ENCODE data around the gene FAM47E. TPM values are rescaled to one million over a fixed set of nuclear protein-coding genes. Genes with fewer than 3 reads are reported as not detected.

FAM47E gene
- total RNA-seq, 3 donors from 2014 or later (not counting 1 experiment from before 2014, with no cell fraction given), result 0.21 to 0.85 TPM; not detected in 1

DNA sequence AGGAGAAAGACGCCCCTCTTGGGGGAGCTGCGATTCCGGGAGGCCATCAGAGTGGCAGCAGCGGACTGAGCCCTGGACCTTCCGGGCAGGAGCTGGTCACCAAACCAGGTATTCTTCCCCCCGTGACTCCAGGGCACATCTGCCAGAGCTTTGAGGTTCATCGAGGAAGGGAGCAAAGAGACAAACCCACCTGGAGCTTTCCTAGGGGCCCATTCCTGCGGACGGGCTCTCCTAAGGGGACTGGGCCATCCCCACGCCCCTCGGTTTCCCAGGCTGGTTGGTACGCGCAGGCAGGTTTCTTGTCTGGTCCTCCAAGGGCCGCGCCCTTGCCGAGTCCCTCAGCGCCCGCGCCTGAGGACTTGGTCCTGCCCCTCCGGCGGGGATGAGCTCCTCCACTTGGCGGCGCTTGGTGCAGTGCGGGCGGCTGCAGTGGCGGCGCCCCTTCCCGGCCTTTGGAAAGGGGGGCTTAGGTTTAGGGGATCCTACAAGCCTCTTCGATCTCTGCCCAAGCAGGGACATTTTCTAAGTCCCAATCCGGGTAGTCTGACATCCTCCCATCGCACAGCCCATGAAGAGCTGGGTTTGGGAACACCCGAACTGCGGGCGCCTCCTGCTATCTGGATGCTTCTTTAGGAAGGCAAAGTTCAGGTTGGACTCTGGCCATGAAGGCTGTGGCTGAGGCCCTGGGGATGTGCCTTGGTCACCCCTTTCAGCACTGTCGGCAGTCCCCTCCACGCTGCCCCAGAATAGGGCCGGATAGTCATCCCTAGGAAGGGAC is 55.5 kb downstream of the FAM47E start:
- Histone ChIP-seq H3K4me1 (ENCODE audit: control insufficient read depth, insufficient read depth, low read length) (peaks cover 32% of the 10 kb centered on the region), H3K27ac (ENCODE audit: low read length) (no peak overlapping the region), H3K4me3 (ENCODE audit: low read length) (peak overlapping the region; percentile 65), H3K27me3 (ENCODE audit: control insufficient read depth, insufficient read depth, low read length) (no peaks in the 10 kb centered on the region), H3K36me3 (ENCODE audit: control insufficient read depth, insufficient read depth, low read length) (no peaks in the 10 kb centered on the region), H3K9me3 (ENCODE audit: control insufficient read depth, insufficient read depth, low read length) (no peaks in the 10 kb centered on the region)
- peaks cover 8% of the 10 kb centered on the region for H3K36me3 Mint-ChIP-seq
- H3K9me3 Mint-ChIP-seq, result no peaks in the 10 kb centered on the region
- ATAC-seq (peak in 2 of 3 donors; percentile 24 to 44), DNase-seq (peak in 1 of 2 donors; percentile 41)
- WGBS (ENCODE audit: insufficient coverage), result 12% methylated on average over 37 of the region's 37 CpGs
- no peak for TF ChIP-seq CTCF (IDR thresholded peaks at IDR 0.05)
- peaks cover 0 to 13% of the 10 kb centered on the region in 2 donors for H3K27me3 Mint-ChIP-seq (ENCODE audit: low read depth in 2 of 2)
- intact Hi-C loops (cut with micrococcal nuclease), result no loop called here
- H3K4me1 Mint-ChIP-seq, result peaks cover 23 to 41% of the 10 kb centered on the region in 2 donors
- peak overlapping the region; percentile 80 for H3K4me3 Mint-ChIP-seq
- peak overlapping the region in 1 of 2 donors; percentile 63 for H3K27ac Mint-ChIP-seq

- Mint-ChIP-seq H3K9me3 (no peaks in the 10 kb centered on the region), H3K27me3 (ENCODE audit: low read depth in 2 of 2) (peaks cover 0 to 13% of the 10 kb centered on the region in 2 donors), H3K4me1 (peaks cover 23 to 38% of the 10 kb centered on the region in 2 donors), H3K27ac (no peak overlapping the region), H3K4me3 (peak overlapping the region; percentile 80), H3K36me3 (peaks cover 8% of the 10 kb centered on the region)
- 67% methylated on average over 4 of the region's 4 CpGs for WGBS (ENCODE audit: insufficient coverage)
- DNase-seq, result no peak
- no peak for TF ChIP-seq CTCF (IDR thresholded peaks at IDR 0.05)
- no peak overlapping the region for H3K4me3 ChIP-seq (ENCODE audit: low read length)
- H3K4me1 ChIP-seq (ENCODE audit: control insufficient read depth, insufficient read depth, low read length), result peaks cover 32% of the 10 kb centered on the region
- intact Hi-C loops (cut with micrococcal nuclease), result no loop called here
- no peaks in the 10 kb centered on the region for H3K9me3 ChIP-seq (ENCODE audit: control insufficient read depth, insufficient read depth, low read length)
- ATAC-seq, result no peak
- no peaks in the 10 kb centered on the region for H3K36me3 ChIP-seq (ENCODE audit: control insufficient read depth, insufficient read depth, low read length)
- H3K27ac ChIP-seq (ENCODE audit: low read length), result no peak overlapping the region
- H3K27me3 ChIP-seq (ENCODE audit: control insufficient read depth, insufficient read depth, low read length), result no peaks in the 10 kb centered on the region
These were observed 56.1 kb downstream of the FAM47E start for GRCh38 chr4:76307660-76308014.

DNA sequence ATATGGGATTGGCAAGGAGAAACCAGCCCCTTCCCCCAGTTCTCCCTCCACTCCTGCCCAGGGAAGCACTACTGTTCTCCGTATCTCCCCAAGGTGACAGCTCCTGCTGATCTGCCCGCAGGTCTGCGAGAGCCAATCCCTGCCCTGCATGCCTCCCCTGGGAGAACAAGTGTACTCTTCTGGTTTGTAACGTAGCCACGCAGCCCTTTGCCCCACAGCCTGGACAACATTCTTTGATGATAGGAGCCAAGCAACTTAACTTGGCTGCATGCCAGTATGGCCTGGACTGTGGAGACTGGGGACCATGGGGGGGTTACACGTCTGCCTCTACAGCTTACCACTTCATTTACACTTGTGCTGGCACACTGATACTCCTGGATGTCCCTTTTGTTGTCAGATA is 57.0 kb downstream of the FAM47E start:
- no peak for DNase-seq
- intact Hi-C loops (cut with micrococcal nuclease), result no loop called here
- TF ChIP-seq CTCF (IDR thresholded peaks at IDR 0.05), result no peak
- H3K27ac ChIP-seq (ENCODE audit: low read length), result no peak overlapping the region
- H3K27me3 Mint-ChIP-seq (ENCODE audit: low read depth in 2 of 2), result peaks cover 0 to 7% of the 10 kb centered on the region in 2 donors
- peaks cover 8% of the 10 kb centered on the region for H3K36me3 Mint-ChIP-seq
- H3K4me1 Mint-ChIP-seq, result peaks cover 23 to 31% of the 10 kb centered on the region in 2 donors
- no peaks in the 10 kb centered on the region for H3K9me3 ChIP-seq (ENCODE audit: control insufficient read depth, insufficient read depth, low read length)
- ATAC-seq, result no peak
- H3K36me3 ChIP-seq (ENCODE audit: control insufficient read depth, insufficient read depth, low read length), result no peaks in the 10 kb centered on the region
- WGBS (ENCODE audit: insufficient coverage), result 92% methylated on average over 6 of the region's 6 CpGs
- H3K4me1 ChIP-seq (ENCODE audit: control insufficient read depth, insufficient read depth, low read length), result peaks cover 32% of the 10 kb centered on the region
- no peak overlapping the region for H3K4me3 ChIP-seq (ENCODE audit: low read length)
- H3K27me3 ChIP-seq (ENCODE audit: control insufficient read depth, insufficient read depth, low read length), result no peaks in the 10 kb centered on the region
- peak overlapping the region; percentile 50 for H3K4me3 Mint-ChIP-seq
- H3K27ac Mint-ChIP-seq, result no peak overlapping the region
- H3K9me3 Mint-ChIP-seq, result no peaks in the 10 kb centered on the region

All from natural killer cell (primary cell).